HEK293 (cell line): ENCODE results near the gene PRAC2.

Experiments
- GLI4 ChIP-seq: fragments of 450-650 bp; formaldehyde crosslinking; IDR thresholded peaks from 2 replicates; pipeline ENCODE4 v1.5.1; 2016; ENCODE audit warnings: missing biosample characterization, missing genetic modification characterization
- MEIS1 ChIP-seq: sonication (generic); formaldehyde crosslinking; IDR thresholded peaks from 2 replicates; pipeline ENCODE4 v1.8.1; 2022; ENCODE audit warnings: missing genetic modification reagents, mild to moderate bottlenecking, borderline replicate concordance
- MYNN ChIP-seq: fragments of 450-650 bp; formaldehyde crosslinking; IDR thresholded peaks from 2 replicates; pipeline ENCODE4 v1.5.1; 2016; ENCODE audit warnings: missing biosample characterization, missing genetic modification characterization, borderline replicate concordance
- YY1 ChIP-seq: fragments of 450-650 bp; formaldehyde crosslinking; IDR thresholded peaks from 2 replicates; pipeline ENCODE4 v1.5.1; 2018; ENCODE audit warnings: missing biosample characterization, missing genetic modification characterization
- ZBTB17 ChIP-seq: fragments of 450-650 bp; formaldehyde crosslinking; IDR thresholded peaks from 2 replicates; pipeline ENCODE4 v1.5.1; 2016; ENCODE audit warnings: missing biosample characterization, missing genetic modification characterization
- ZBTB20 ChIP-seq: fragments of 450-650 bp; formaldehyde crosslinking; IDR thresholded peaks from 2 replicates; pipeline ENCODE4 v1.5.1; 2016; ENCODE audit warnings: missing biosample characterization, missing genetic modification characterization
- ZNF266 ChIP-seq: fragments of 450-650 bp; formaldehyde crosslinking; IDR thresholded peaks from 2 replicates; pipeline ENCODE4 v1.5.1; 2016; ENCODE audit warnings: missing biosample characterization, missing genetic modification characterization, low read depth
- ZNF544 ChIP-seq: fragments of 450-650 bp; formaldehyde crosslinking; IDR thresholded peaks from 2 replicates; pipeline ENCODE4 v1.5.0; 2017; ENCODE audit warnings: missing biosample characterization, missing genetic modification characterization
- TF ChIP-seq, protein P1 (sequence below): fragments of 450-650 bp; IDR thresholded peaks from 2 replicates; pipeline ENCODE4 v1.5.1; 2018; ENCODE audit warnings: missing biosample characterization, missing genetic modification characterization
- TF ChIP-seq, protein P2 (sequence below): fragments of 450-650 bp; formaldehyde crosslinking; IDR thresholded peaks from 2 replicates; pipeline ENCODE4 v1.5.1; 2016; ENCODE audit warnings: missing biosample characterization, missing genetic modification characterization
- TF ChIP-seq, protein P3 (sequence below): fragments of 450-650 bp; formaldehyde crosslinking; IDR thresholded peaks from 2 replicates; pipeline ENCODE4 v1.5.1; 2016; ENCODE audit warnings: missing biosample characterization, missing genetic modification characterization
- TF ChIP-seq, protein P4 (sequence below): fragments of 450-650 bp; formaldehyde crosslinking; optimal IDR thresholded peaks from 2 replicates; pipeline ENCODE3; 2016; ENCODE audit warnings: missing biosample characterization, mild to moderate bottlenecking, missing genetic modification characterization

DNA sequence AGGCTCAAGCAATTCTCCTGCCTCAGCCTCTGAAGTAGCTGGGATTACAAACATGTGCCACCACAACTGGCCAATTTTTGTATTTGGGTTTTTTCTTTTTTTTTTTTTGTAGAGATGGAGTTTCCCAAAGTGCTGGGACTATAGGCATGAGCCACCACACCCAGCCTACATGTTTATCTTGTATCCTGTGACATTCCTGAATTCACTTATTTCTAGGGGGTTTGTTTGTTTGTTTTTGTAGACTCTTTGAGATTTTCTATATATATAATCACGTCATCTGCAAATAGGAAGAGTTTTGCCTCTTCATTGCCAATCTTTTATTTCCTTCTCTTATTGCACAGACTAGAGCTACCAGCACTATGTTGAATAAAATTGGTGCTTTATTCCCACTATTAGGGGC is 29.8 kb upstream of the PRAC2 start:
- TF ChIP-seq, protein P1, sequence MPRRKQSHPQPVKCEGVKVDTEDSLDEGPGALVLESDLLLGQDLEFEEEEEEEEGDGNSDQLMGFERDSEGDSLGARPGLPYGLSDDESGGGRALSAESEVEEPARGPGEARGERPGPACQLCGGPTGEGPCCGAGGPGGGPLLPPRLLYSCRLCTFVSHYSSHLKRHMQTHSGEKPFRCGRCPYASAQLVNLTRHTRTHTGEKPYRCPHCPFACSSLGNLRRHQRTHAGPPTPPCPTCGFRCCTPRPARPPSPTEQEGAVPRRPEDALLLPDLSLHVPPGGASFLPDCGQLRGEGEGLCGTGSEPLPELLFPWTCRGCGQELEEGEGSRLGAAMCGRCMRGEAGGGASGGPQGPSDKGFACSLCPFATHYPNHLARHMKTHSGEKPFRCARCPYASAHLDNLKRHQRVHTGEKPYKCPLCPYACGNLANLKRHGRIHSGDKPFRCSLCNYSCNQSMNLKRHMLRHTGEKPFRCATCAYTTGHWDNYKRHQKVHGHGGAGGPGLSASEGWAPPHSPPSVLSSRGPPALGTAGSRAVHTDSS (tag by site-specific recombination): no peak
- TF ChIP-seq, protein P2, sequence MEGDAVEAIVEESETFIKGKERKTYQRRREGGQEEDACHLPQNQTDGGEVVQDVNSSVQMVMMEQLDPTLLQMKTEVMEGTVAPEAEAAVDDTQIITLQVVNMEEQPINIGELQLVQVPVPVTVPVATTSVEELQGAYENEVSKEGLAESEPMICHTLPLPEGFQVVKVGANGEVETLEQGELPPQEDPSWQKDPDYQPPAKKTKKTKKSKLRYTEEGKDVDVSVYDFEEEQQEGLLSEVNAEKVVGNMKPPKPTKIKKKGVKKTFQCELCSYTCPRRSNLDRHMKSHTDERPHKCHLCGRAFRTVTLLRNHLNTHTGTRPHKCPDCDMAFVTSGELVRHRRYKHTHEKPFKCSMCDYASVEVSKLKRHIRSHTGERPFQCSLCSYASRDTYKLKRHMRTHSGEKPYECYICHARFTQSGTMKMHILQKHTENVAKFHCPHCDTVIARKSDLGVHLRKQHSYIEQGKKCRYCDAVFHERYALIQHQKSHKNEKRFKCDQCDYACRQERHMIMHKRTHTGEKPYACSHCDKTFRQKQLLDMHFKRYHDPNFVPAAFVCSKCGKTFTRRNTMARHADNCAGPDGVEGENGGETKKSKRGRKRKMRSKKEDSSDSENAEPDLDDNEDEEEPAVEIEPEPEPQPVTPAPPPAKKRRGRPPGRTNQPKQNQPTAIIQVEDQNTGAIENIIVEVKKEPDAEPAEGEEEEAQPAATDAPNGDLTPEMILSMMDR (tag by site-specific recombination): no peak
- TF ChIP-seq ZNF544: no peak
- TF ChIP-seq, protein P3, sequence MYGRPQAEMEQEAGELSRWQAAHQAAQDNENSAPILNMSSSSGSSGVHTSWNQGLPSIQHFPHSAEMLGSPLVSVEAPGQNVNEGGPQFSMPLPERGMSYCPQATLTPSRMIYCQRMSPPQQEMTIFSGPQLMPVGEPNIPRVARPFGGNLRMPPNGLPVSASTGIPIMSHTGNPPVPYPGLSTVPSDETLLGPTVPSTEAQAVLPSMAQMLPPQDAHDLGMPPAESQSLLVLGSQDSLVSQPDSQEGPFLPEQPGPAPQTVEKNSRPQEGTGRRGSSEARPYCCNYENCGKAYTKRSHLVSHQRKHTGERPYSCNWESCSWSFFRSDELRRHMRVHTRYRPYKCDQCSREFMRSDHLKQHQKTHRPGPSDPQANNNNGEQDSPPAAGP: no peak
- no peak for TF ChIP-seq ZBTB20 (tag by site-specific recombination)
- TF ChIP-seq, protein P4, sequence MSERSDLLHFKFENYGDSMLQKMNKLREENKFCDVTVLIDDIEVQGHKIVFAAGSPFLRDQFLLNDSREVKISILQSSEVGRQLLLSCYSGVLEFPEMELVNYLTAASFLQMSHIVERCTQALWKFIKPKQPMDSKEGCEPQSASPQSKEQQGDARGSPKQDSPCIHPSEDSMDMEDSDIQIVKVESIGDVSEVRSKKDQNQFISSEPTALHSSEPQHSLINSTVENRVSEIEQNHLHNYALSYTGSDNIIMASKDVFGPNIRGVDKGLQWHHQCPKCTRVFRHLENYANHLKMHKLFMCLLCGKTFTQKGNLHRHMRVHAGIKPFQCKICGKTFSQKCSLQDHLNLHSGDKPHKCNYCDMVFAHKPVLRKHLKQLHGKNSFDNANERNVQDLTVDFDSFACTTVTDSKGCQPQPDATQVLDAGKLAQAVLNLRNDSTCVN (tag by site-specific recombination): no peak
- no peak for TF ChIP-seq MEIS1 (CRISPR knock-in tag)
- TF ChIP-seq GLI4 (tag by site-specific recombination): no peak
- no peak for TF ChIP-seq MYNN (tag by site-specific recombination)
- TF ChIP-seq ZNF266: no peak
- TF ChIP-seq YY1: no peak
- no peak for TF ChIP-seq ZBTB17 (tag by site-specific recombination)
